Measurements from ENCODE around the gene FANK1.

FANK1 gene

GRCh38 chr10:125997586-125997985 lies 101.2 kb downstream of the FANK1 start:
- no peaks in the 10 kb centered on the region for H3K27me3 ChIP-seq (ENCODE audit: control insufficient read depth, insufficient read depth, low read length)
- H3K4me1 ChIP-seq (ENCODE audit: control insufficient read depth, insufficient read depth, low read length), result no peaks in the 10 kb centered on the region
- H3K9ac ChIP-seq (ENCODE audit: low read depth, low read length), result no peak overlapping the region
- H3K36me3 ChIP-seq (ENCODE audit: control insufficient read depth, insufficient read depth, low read length), result no peaks in the 10 kb centered on the region
- H3K4me3 ChIP-seq (ENCODE audit: low read depth, low read length), result no peak overlapping the region
- no peaks in the 10 kb centered on the region for H3K9me3 ChIP-seq (ENCODE audit: control insufficient read depth, insufficient read depth, low read length)

- Histone ChIP-seq H3K4me3 (ENCODE audit: low read depth, low read length) (no peak overlapping the region), H3K27me3 (ENCODE audit: control insufficient read depth, insufficient read depth, low read length) (no peaks in the 10 kb centered on the region), H3K4me1 (ENCODE audit: control insufficient read depth, insufficient read depth, low read length) (no peaks in the 10 kb centered on the region), H3K9ac (ENCODE audit: low read depth, low read length) (no peak overlapping the region), H3K36me3 (ENCODE audit: control insufficient read depth, insufficient read depth, low read length) (no peaks in the 10 kb centered on the region), H3K9me3 (ENCODE audit: control insufficient read depth, insufficient read depth, low read length) (no peaks in the 10 kb centered on the region)
These were observed 103.3 kb downstream of the FANK1 start for GRCh38 chr10:125999694-126000093.

- H3K4me1 ChIP-seq (ENCODE audit: control insufficient read depth, insufficient read depth, low read length), result no peaks in the 10 kb centered on the region
- no peak overlapping the region for H3K9ac ChIP-seq (ENCODE audit: low read depth, low read length)
These were observed 105.2 kb downstream of the FANK1 start for GRCh38 chr10:126001576-126001975.

GRCh38 chr10:126004752-126005151 lies 108.4 kb downstream of the FANK1 start:
- Histone ChIP-seq H3K36me3 (ENCODE audit: control insufficient read depth, insufficient read depth, low read length) (no peaks in the 10 kb centered on the region), H3K27me3 (ENCODE audit: control insufficient read depth, insufficient read depth, low read length) (no peaks in the 10 kb centered on the region), H3K4me3 (ENCODE audit: low read depth, low read length) (no peak overlapping the region), H3K9me3 (ENCODE audit: control insufficient read depth, insufficient read depth, low read length) (no peaks in the 10 kb centered on the region), H3K4me1 (ENCODE audit: control insufficient read depth, insufficient read depth, low read length) (no peaks in the 10 kb centered on the region), H3K9ac (ENCODE audit: low read depth, low read length) (no peak overlapping the region)

More at GRCh38 chr10:126001576-126001975, 105.2 kb downstream of the FANK1 start:
- Histone ChIP-seq H3K36me3 (ENCODE audit: control insufficient read depth, insufficient read depth, low read length) (no peaks in the 10 kb centered on the region), H3K9me3 (ENCODE audit: control insufficient read depth, insufficient read depth, low read length) (no peaks in the 10 kb centered on the region), H3K27me3 (ENCODE audit: control insufficient read depth, insufficient read depth, low read length) (no peaks in the 10 kb centered on the region), H3K4me3 (ENCODE audit: low read depth, low read length) (no peak overlapping the region)

GRCh38 chr10:126006264-126006663 lies 109.9 kb downstream of the FANK1 start:
- H3K9me3 ChIP-seq (ENCODE audit: control insufficient read depth, insufficient read depth, low read length), result no peaks in the 10 kb centered on the region
- H3K4me3 ChIP-seq (ENCODE audit: low read depth, low read length), result no peak overlapping the region
- H3K36me3 ChIP-seq (ENCODE audit: control insufficient read depth, insufficient read depth, low read length), result no peaks in the 10 kb centered on the region
- no peak overlapping the region for H3K9ac ChIP-seq (ENCODE audit: low read depth, low read length)
- H3K27me3 ChIP-seq (ENCODE audit: control insufficient read depth, insufficient read depth, low read length), result no peaks in the 10 kb centered on the region
- no peaks in the 10 kb centered on the region for H3K4me1 ChIP-seq (ENCODE audit: control insufficient read depth, insufficient read depth, low read length)

GRCh38 chr10:126006906-126007305 lies 110.5 kb downstream of the FANK1 start:
- Histone ChIP-seq H3K4me3 (ENCODE audit: low read depth, low read length) (no peak overlapping the region), H3K27me3 (ENCODE audit: control insufficient read depth, insufficient read depth, low read length) (no peaks in the 10 kb centered on the region), H3K9ac (ENCODE audit: low read depth, low read length) (no peak overlapping the region), H3K9me3 (ENCODE audit: control insufficient read depth, insufficient read depth, low read length) (no peaks in the 10 kb centered on the region), H3K4me1 (ENCODE audit: control insufficient read depth, insufficient read depth, low read length) (no peaks in the 10 kb centered on the region), H3K36me3 (ENCODE audit: control insufficient read depth, insufficient read depth, low read length) (no peaks in the 10 kb centered on the region)

GRCh38 chr10:126009650-126010049 lies 113.3 kb downstream of the FANK1 start:
- Histone ChIP-seq H3K36me3 (ENCODE audit: control insufficient read depth, insufficient read depth, low read length) (no peaks in the 10 kb centered on the region), H3K27me3 (ENCODE audit: control insufficient read depth, insufficient read depth, low read length) (no peaks in the 10 kb centered on the region), H3K9ac (ENCODE audit: low read depth, low read length) (no peak overlapping the region), H3K4me1 (ENCODE audit: control insufficient read depth, insufficient read depth, low read length) (no peaks in the 10 kb centered on the region), H3K4me3 (ENCODE audit: low read depth, low read length) (no peak overlapping the region), H3K9me3 (ENCODE audit: control insufficient read depth, insufficient read depth, low read length) (no peaks in the 10 kb centered on the region)

- Histone ChIP-seq H3K36me3 (ENCODE audit: control insufficient read depth, insufficient read depth, low read length) (no peaks in the 10 kb centered on the region), H3K9ac (ENCODE audit: low read depth, low read length) (no peak overlapping the region), H3K4me3 (ENCODE audit: low read depth, low read length) (no peak overlapping the region), H3K9me3 (ENCODE audit: control insufficient read depth, insufficient read depth, low read length) (no peaks in the 10 kb centered on the region), H3K4me1 (ENCODE audit: control insufficient read depth, insufficient read depth, low read length) (no peaks in the 10 kb centered on the region), H3K27me3 (ENCODE audit: control insufficient read depth, insufficient read depth, low read length) (no peaks in the 10 kb centered on the region)
These were observed 115.6 kb downstream of the FANK1 start for GRCh38 chr10:126011995-126012394.

- no peak overlapping the region for H3K4me3 ChIP-seq (ENCODE audit: low read depth, low read length)
- H3K27me3 ChIP-seq (ENCODE audit: control insufficient read depth, insufficient read depth, low read length), result no peaks in the 10 kb centered on the region
- no peaks in the 10 kb centered on the region for H3K36me3 ChIP-seq (ENCODE audit: control insufficient read depth, insufficient read depth, low read length)
- no peak overlapping the region for H3K9ac ChIP-seq (ENCODE audit: low read depth, low read length)
- H3K4me1 ChIP-seq (ENCODE audit: control insufficient read depth, insufficient read depth, low read length), result no peaks in the 10 kb centered on the region
- H3K9me3 ChIP-seq (ENCODE audit: control insufficient read depth, insufficient read depth, low read length), result no peaks in the 10 kb centered on the region
These were observed 116.1 kb downstream of the FANK1 start for GRCh38 chr10:126012485-126012884.

- no peaks in the 10 kb centered on the region for H3K36me3 ChIP-seq (ENCODE audit: control insufficient read depth, insufficient read depth, low read length)
- no peak overlapping the region for H3K9ac ChIP-seq (ENCODE audit: low read depth, low read length)
- H3K4me3 ChIP-seq (ENCODE audit: low read depth, low read length), result no peak overlapping the region
- H3K27me3 ChIP-seq (ENCODE audit: control insufficient read depth, insufficient read depth, low read length), result no peaks in the 10 kb centered on the region
- no peaks in the 10 kb centered on the region for H3K4me1 ChIP-seq (ENCODE audit: control insufficient read depth, insufficient read depth, low read length)
- no peaks in the 10 kb centered on the region for H3K9me3 ChIP-seq (ENCODE audit: control insufficient read depth, insufficient read depth, low read length)
These were observed 117.3 kb downstream of the FANK1 start for GRCh38 chr10:126013489-126014281.

GRCh38 chr10:126014309-126014708 lies 117.9 kb downstream of the FANK1 start:
- H3K9ac ChIP-seq (ENCODE audit: low read depth, low read length), result no peak overlapping the region
- H3K36me3 ChIP-seq (ENCODE audit: control insufficient read depth, insufficient read depth, low read length), result no peaks in the 10 kb centered on the region
- H3K9me3 ChIP-seq (ENCODE audit: control insufficient read depth, insufficient read depth, low read length), result no peaks in the 10 kb centered on the region

GRCh38 chr10:126015413-126015812 lies 119.0 kb downstream of the FANK1 start:
- H3K9ac ChIP-seq (ENCODE audit: low read depth, low read length), result no peak overlapping the region
- no peaks in the 10 kb centered on the region for H3K9me3 ChIP-seq (ENCODE audit: control insufficient read depth, insufficient read depth, low read length)
- H3K36me3 ChIP-seq (ENCODE audit: control insufficient read depth, insufficient read depth, low read length), result no peaks in the 10 kb centered on the region
- no peaks in the 10 kb centered on the region for H3K27me3 ChIP-seq (ENCODE audit: control insufficient read depth, insufficient read depth, low read length)
- H3K4me1 ChIP-seq (ENCODE audit: control insufficient read depth, insufficient read depth, low read length), result no peaks in the 10 kb centered on the region
- H3K4me3 ChIP-seq (ENCODE audit: low read depth, low read length), result no peak overlapping the region

More at GRCh38 chr10:126014309-126014708, 117.9 kb downstream of the FANK1 start:
- no peak overlapping the region for H3K4me3 ChIP-seq (ENCODE audit: low read depth, low read length)
- H3K27me3 ChIP-seq (ENCODE audit: control insufficient read depth, insufficient read depth, low read length), result no peaks in the 10 kb centered on the region
- no peaks in the 10 kb centered on the region for H3K4me1 ChIP-seq (ENCODE audit: control insufficient read depth, insufficient read depth, low read length)
